Body of pancreas (tissue), 4 donors: ENCODE data around the gene PLCB4.

Experiments
- POLR2A ChIP-seq, 3 donors: fragments of 450-650 bp; IDR thresholded peaks; one replicate each; pipeline ENCODE4 v1.6.1; 2016; ENCODE audit warnings: antibody characterized with exemption in 3 of 3, mild to moderate bottlenecking in 2 of 3
- TF ChIP-seq, protein P1 (sequence below), 7 experiments: fragments of 450-650 bp in 4 of 7; fragments of 200-600 bp in 3 of 7; sonication (generic) in 3 of 7; IDR thresholded peaks; one replicate each; pipeline ENCODE4 v1.5.1; 2016 to 2019; ENCODE audit warnings: antibody characterized with exemption in 7 of 7

DNA sequence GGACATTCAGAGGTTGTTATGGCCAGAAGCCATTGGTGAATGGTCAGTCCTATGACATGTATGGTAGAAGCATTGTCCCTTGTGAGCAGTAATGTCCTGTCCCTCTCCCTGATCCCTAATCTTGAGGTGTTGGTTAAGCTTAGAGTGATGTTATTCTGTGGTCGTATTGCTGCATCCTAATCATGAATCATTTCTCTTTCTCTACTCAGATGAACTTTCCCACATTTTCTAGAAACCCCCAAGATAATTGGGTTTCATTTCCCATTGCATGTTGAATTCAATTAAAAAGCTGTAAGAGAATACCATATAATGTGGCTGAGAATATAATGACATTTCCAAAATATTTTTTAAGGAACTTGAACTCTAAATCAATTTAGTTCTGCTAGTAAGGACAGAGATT lies 175.1 kb downstream of the PLCB4 start:
- TF ChIP-seq, protein P1, sequence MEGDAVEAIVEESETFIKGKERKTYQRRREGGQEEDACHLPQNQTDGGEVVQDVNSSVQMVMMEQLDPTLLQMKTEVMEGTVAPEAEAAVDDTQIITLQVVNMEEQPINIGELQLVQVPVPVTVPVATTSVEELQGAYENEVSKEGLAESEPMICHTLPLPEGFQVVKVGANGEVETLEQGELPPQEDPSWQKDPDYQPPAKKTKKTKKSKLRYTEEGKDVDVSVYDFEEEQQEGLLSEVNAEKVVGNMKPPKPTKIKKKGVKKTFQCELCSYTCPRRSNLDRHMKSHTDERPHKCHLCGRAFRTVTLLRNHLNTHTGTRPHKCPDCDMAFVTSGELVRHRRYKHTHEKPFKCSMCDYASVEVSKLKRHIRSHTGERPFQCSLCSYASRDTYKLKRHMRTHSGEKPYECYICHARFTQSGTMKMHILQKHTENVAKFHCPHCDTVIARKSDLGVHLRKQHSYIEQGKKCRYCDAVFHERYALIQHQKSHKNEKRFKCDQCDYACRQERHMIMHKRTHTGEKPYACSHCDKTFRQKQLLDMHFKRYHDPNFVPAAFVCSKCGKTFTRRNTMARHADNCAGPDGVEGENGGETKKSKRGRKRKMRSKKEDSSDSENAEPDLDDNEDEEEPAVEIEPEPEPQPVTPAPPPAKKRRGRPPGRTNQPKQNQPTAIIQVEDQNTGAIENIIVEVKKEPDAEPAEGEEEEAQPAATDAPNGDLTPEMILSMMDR (IDR thresholded peaks at IDR 0.05): no peak
- TF ChIP-seq POLR2A (IDR thresholded peaks at IDR 0.05): no peak
